HT-29 (cell line): ENCODE data around the gene LMF1. TPM values are rescaled to one million over a fixed set of nuclear protein-coding genes. Genes with fewer than 3 reads are reported as not detected.
"Not testable (repeated sequence)": the region's sequence is repeated elsewhere in the genome, so short reads cannot be mapped to it uniquely, and the experiment has no call there.

ENCODE experiments used
- DNase-seq: peaks from one replicate; pipeline ENCODE4 v3.0.0-alpha.2; 2015; ENCODE audit warnings: low spot score
- total RNA-seq: library from RNA; depleted of rRNA; stranded (reverse); fragments of >200 nt; shearing (Covaris generic); gene quantifications from 2 replicates; pipeline ENCODE4 v1.2.3, GENCODE V29; 2014

LMF1 gene
- total RNA-seq, 1 experiment from 2014 or later, result 2.1 TPM

- DNase-seq, result no peak
These were observed 139.0 kb downstream of the LMF1 start for GRCh38 chr16:831571-832413.

GRCh38 chr16:830871-831570 is 139.8 kb downstream of the LMF1 start:
- no peak for DNase-seq

DNA sequence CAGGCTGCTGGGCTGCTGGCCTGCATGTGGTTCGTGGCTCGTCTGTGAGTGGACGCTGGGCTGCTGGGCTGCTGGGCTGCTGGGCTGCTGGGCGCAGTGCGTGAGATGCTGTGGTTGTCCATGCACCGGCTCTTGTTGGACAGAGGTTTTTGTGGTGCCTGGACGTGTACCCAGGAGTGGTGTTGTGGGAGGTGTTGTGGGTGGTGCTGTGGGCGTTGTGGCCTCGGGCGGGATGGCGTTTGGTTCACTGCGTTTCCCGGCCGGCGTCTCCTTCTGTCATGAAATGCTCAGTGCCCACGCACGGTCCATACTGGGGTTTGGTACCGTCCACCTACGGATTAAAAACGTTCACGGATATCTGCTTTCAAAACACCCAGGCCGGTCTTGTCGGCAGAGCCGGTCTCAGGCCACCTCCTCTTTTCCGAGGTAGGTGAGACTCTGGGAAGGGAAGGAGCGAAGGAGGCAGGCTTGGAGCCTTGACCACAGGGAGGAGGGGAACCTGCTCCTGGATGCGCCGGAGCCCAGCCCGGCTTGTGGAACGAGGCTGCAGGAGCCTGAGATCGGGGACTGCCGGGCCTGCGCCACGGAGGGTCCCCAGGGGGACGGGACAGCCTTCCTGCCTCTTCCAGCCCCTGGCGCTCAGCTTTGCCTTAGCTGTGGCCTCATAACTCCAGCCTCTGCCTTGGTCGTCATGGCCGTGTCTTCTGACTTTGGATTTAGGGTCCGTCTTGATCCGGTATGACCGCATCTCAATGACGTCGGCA is 140.5 kb downstream of the LMF1 start:
- DNase-seq, result no peak

- no peak for DNase-seq
These were observed 141.9 kb downstream of the LMF1 start for GRCh38 chr16:828891-829290.

GRCh38 chr16:827513-827912 is 143.3 kb downstream of the LMF1 start:
- no peak for DNase-seq

DNA sequence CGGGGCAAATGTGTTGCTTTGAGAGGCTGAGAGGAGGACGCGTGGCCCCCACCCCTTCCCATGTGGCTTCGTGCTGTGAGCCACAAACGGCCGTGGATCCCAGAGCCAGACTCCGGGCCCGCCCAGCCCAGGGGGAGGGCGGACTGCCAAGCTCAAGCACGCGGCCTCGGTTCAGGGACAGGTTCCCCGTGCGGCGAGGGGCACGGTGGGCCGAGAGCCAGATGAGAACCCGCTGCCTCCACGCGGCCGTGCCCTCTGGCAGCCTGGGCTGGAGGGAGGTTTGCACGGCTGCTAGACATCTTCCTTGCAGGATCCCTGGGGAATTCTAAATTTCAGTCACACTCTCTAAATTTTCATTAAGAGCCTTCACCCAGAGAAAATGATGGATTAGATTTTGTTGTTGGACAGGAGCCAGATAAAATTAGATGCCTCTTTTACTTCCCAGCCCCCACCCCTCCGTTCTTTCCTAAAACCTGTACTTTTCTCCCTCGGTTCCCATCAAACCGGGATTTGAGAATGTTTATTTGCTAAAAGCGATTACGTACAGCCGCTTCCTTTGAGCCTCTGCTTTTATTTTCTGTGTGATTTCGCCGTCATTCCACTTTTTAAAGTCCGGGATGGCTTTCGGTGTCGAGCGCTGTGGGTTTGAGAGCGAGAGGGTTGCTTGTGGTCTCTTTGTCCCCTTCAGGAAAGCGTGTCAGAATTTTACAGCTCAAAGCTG is 145.3 kb downstream of the LMF1 start:
- no peak for DNase-seq

DNA sequence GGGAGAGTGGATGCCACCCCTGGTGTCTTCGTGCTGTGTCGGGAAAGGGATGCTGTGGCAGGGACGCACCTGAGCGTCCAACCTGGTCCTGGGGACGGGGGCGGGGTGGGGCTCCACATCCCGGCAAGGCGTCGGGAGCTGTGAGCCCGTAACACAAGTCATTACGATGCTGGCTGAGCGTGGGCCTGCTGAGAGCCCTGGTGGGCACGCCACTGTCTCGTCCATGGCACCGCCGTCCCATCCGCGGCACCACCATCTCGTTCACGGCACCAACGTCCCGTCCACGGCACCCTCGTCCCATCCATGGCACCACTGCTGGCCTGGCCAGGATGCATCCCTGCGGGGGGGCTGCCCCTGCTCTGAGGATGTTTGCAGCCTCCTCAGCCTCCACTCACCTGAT is 146.2 kb downstream of the LMF1 start:
- no peak for DNase-seq

DNA sequence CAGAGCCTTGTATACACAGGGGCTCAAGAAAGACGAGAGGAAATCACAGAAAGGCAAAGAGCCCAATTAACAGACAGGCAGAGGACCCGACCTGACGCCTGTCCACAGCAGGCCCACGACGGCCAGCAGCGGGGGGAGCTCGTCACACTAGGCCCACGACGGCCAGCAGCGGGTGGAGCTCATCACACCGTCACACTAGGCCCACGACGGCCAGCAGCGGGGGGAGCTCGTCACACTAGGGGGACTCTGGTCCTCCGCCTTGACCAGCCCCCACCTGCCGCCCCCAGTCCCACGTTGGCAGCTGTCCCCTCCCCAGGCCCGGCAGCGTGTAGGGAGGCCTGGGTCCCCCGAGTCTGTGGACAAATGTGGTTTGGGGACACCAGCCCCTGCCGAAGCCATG is 146.6 kb downstream of the LMF1 start:
- DNase-seq, result no peak

GRCh38 chr16:822909-823297 is 147.9 kb downstream of the LMF1 start:
- DNase-seq, result no peak

GRCh38 chr16:822174-822908 is 148.4 kb downstream of the LMF1 start:
- no peak for DNase-seq

DNA sequence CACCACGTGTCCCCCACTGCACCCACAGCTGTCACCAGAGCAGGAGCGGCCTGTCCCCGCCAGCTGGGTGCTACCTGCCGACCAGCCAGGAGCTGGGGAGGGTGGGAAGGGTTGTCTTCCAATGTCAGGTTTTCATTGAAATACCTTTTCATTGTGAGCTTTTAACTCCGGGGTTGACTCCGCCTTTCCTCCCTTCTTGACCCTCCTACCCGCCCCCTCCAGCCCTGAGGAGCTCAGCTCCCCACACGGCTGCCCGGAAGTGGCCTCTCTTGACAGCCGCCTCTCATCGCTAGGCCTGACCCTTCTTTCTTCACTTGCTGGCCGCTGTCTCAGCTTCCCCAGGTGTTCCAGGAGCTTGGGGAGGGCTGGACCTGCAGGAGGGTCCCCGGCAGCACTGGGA is 149.0 kb downstream of the LMF1 start:
- DNase-seq, result no peak

DNA sequence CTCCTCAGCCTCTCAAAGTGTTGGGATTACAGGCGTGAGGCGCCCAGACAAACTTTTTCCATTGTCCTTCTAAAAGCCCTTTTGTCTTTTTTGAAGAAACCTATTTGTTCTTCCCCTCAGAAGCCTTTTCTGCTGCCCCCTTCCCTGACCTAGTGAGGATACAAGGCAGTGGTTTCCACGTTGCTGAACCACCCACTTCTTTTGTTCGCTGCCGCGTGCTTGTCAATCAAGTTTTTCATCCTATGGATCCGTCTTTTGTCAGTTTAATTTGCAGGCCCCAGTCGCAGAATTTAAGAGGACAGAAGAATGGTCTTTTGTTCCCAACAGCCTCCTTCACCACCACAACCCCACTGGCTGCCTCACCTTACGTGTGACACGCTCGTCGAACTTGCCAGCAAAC is 150.0 kb downstream of the LMF1 start:
- no peak for DNase-seq

- DNase-seq, result not testable (repeated sequence)
These were observed 150.8 kb downstream of the LMF1 start for GRCh38 chr16:820044-820408.

GRCh38 chr16:819336-820043 is 151.3 kb downstream of the LMF1 start:
- no peak for DNase-seq

DNA sequence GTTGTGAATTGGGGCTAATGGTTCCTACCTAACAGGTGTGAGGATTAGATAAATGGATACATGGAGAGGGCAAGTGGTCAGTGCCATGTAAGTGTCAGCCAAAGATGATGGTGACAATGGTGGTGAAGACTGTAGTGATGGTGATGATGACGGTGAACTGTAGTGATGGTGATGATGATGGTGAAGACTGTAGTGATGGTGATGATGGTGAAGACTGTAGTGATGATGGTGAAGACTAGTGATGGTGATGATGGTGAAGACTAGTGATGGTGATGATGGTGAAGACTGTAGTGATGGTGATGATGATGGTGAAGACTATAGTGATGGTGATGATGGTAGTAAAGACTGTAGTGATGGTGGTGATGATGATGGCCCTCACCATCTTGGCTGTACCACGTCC is 152.2 kb downstream of the LMF1 start:
- no peak for DNase-seq

GRCh38 chr16:818132-818531 is 152.7 kb downstream of the LMF1 start:
- no peak for DNase-seq

DNA sequence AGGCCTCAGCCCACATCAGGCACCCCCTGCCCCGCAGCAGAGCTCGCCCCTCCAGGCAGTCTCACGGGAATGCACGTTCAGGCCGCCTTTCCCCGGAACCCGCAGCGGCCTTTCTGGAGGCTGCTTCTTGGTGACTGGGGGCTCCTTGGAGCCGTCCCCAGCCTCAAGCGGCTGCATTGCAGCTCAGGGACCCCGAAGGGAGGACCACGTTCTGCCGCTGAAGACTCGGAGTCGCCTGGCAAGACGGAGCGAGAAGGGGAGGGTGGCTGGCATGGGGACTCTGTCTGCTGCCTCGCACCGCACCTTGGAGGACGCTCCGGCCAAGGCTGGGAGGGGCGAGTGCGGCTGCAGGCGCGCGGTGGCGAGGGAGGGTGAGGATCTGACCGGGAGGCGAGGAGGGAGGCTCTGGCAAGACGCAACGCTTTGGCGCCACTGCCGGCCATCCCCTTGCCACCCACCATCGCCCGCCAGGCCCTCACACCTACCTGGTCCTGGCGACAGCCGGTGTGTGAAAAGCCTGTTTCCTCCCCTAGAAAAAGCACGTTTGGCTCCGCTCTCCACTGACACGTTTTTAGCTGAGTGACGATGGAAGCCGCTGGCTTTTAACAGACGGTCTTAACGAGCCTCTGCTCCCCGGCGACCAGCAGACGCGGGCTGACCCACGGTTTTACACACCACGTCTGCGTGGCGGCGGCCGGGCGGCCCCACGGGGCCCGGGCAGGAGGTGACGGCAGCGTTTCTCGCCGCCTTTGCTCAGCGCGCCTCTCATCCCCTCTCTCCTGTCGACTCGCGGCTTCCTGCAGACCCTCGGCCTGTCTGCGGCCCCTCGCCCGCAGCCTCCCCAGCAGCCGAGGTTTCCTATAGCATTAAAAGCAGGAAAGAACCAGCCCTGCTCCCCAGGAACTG is 153.5 kb downstream of the LMF1 start:
- DNase-seq, result no peak

GRCh38 chr16:815861-816260 is 154.9 kb downstream of the LMF1 start:
- DNase-seq, result no peak

- DNase-seq, result no peak
These were observed 155.8 kb downstream of the LMF1 start for GRCh38 chr16:814974-815373.
